Lung (tissue), 16 donors: ENCODE measurements around the gene TAS2R1. TPM values are rescaled to one million over a fixed set of nuclear protein-coding genes. Genes with fewer than 3 reads are reported as not detected.

Experiments used
- ATAC-seq: fragments of 200-7000 bp; cut with Tn5 transposase; one replicate; pipeline ENCODE4 v1.9.1; 2020; ENCODE audit warnings: moderate number of reproducible peaks; ENCODE audit not compliant: insufficient read depth, low FRiP score
- DNase-seq, 3 donors: peaks; one replicate each; pipeline ENCODE4 v3.0.0-alpha.2; 2013 to 2017
- H3K27ac ChIP-seq, 2 donors: one replicate each; pipeline ENCODE4 v1.5.1; 2013; ENCODE audit warnings: mild to moderate bottlenecking in 2 of 2, moderate library complexity in 2 of 2, control low read depth in 1 of 2, inconsistent platforms in 1 of 2, low read depth in 1 of 2, low read length in 1 of 2
- H3K27me3 ChIP-seq, 3 donors: one replicate each; pipeline ENCODE4 v1.5.1; 2013; ENCODE audit warnings: low read length in 2 of 3; ENCODE audit not compliant: control insufficient read depth in 3 of 3, insufficient read depth in 3 of 3
- H3K36me3 ChIP-seq, 4 donors: one replicate each; pipeline ENCODE4 v1.5.1; 2013; ENCODE audit warnings: low read length in 4 of 4, mild to moderate bottlenecking in 1 of 4, moderate library complexity in 1 of 4; ENCODE audit not compliant: control insufficient read depth in 4 of 4, insufficient read depth in 4 of 4
- H3K4me1 ChIP-seq, 5 donors: one replicate each; pipeline ENCODE4 v1.5.1; 2013; ENCODE audit warnings: low read length in 5 of 5, mild to moderate bottlenecking in 2 of 5, moderate library complexity in 1 of 5; ENCODE audit not compliant: control insufficient read depth in 5 of 5, insufficient read depth in 5 of 5
- H3K4me3 ChIP-seq: one replicate; pipeline ENCODE4 v1.5.1; 2013; ENCODE audit warnings: mild to moderate bottlenecking, control low read depth, moderate library complexity
- H3K9ac ChIP-seq, 2 donors: one replicate each; pipeline ENCODE4 v1.5.1; 2013; ENCODE audit warnings: low read length in 2 of 2, control low read depth in 1 of 2; ENCODE audit not compliant: insufficient read depth in 1 of 2
- H3K9me3 ChIP-seq, 4 donors: one replicate each; pipeline ENCODE4 v1.5.1; 2013; ENCODE audit warnings: low read length in 3 of 4, mild to moderate bottlenecking in 1 of 4, moderate library complexity in 1 of 4; ENCODE audit not compliant: control insufficient read depth in 4 of 4, insufficient read depth in 3 of 4
- CTCF ChIP-seq: IDR thresholded peaks from 2 replicates; pipeline ENCODE4 v1.5.1; 2012; ENCODE audit warnings: mild to moderate bottlenecking; ENCODE audit errors: control extremely low read depth, extremely low read depth
- WGBS, 2 donors: extraction: QIAGEN DNeasy Blood & Tissue Kit; methylation state at CpG; one replicate each; pipeline ENCODE4 v1.1.7; 2013; 5-methylcytosine and 5-hydroxymethylcytosine counted together
- long read RNA-seq, 5 donors: transcript quantifications; one replicate each; lab custom pipeline, GENCODE V29; 2026
- polyA plus RNA-seq, 2 donors: library from polyadenylated mRNA; stranded (reverse); fragments of 200-250 nt; gene quantifications; one replicate each; pipeline ENCODE4 v1.2.1, GENCODE V29; 2013
- total RNA-seq, 2 donors: library from RNA; depleted of rRNA in 1 of 2; stranded (reverse); fragments of >200 nt in 1 of 2; gene quantifications; one replicate each; pipeline ENCODE4 v1.2.1, GENCODE V29; 2014 to 2021
- donor health status: control.
- donor health status: control.
- donor health status: Bipolar disorder and iron deficiency.
- donor health status: healthy.
- donor health status: DM: yes; HTN: yes; CAD: no.

The TAS2R1 gene
- total RNA-seq (under 1 TPM in 1 of 2 donors, not detected in 1; 0.85 TPM), polyA plus RNA-seq (not detected)
- long read RNA-seq, donor 1 = 0 reads
- long read RNA-seq, donor 2 = 0 reads
- long read RNA-seq, donor 3 = 0 reads
- long read RNA-seq, donor 4 = 0 reads
- long read RNA-seq, donor 5 = 0 reads

GRCh38 chr5:9630251-9630650, at the start of gene TAS2R1:
Gene TAS2R1 (minus strand): TSS chr5:9630351. CDS start chr5:9630032, 319 bp downstream.
- no peaks in the 10 kb centered on the region for H3K4me1 ChIP-seq
- H3K36me3 ChIP-seq = no peaks in the 10 kb centered on the region
- H3K27ac ChIP-seq = no peak within 1 kb of the TSS
- H3K27me3 ChIP-seq = peaks cover 0 to 3% (median 0%) of the 10 kb centered on the region in 3 donors
- H3K9me3 ChIP-seq = peaks cover 0 to 8% (median 0%) of the 10 kb centered on the region in 4 donors
- no peak within 1 kb of the TSS for H3K9ac ChIP-seq
- WGBS, 2 donors = 87 to 88% methylated on average over 1 of the region's 1 CpG
- no peak within 1 kb of the TSS for H3K4me3 ChIP-seq
- no peak for ATAC-seq
- no peak for DNase-seq
- TF ChIP-seq CTCF = no peak

- H3K9ac ChIP-seq = no peak overlapping the region
- H3K9me3 ChIP-seq = peaks cover 0 to 4% (median 0%) of the 10 kb centered on the region in 4 donors
- no peaks in the 10 kb centered on the region for H3K27me3 ChIP-seq
- TF ChIP-seq CTCF = no peak
- H3K27ac ChIP-seq = no peak overlapping the region
- H3K36me3 ChIP-seq = no peaks in the 10 kb centered on the region
- WGBS, 2 donors = 0% methylated on average over 1 of the region's 1 CpG
- ATAC-seq (no peak), DNase-seq (no peak)
- no peaks in the 10 kb centered on the region for H3K4me1 ChIP-seq
- H3K4me3 ChIP-seq = no peak overlapping the region
These were observed 40.2 kb upstream of the TAS2R1 start for GRCh38 chr5:9670371-9670770.

GRCh38 chr5:9667906-9668305, 37.8 kb upstream of the TAS2R1 start:
- DNase-seq (no peak), ATAC-seq (no peak)
- no peaks in the 10 kb centered on the region for H3K4me1 ChIP-seq
- no peak for TF ChIP-seq CTCF
- H3K36me3 ChIP-seq = no peaks in the 10 kb centered on the region
- 69 to 81% methylated on average over 2 of the region's 2 CpGs for WGBS, 2 donors
- peaks cover 0 to 4% (median under 1%) of the 10 kb centered on the region in 4 donors for H3K9me3 ChIP-seq
- H3K27me3 ChIP-seq = no peaks in the 10 kb centered on the region
- no peak overlapping the region for H3K4me3 ChIP-seq
- no peak overlapping the region for H3K9ac ChIP-seq
- no peak overlapping the region for H3K27ac ChIP-seq

- Histone ChIP-seq H3K9ac (no peak overlapping the region), H3K4me3 (no peak overlapping the region), H3K27ac (no peak overlapping the region), H3K4me1 (no peaks in the 10 kb centered on the region), H3K27me3 (no peaks in the 10 kb centered on the region), H3K9me3 (peaks cover 0 to 2% (median 0%) of the 10 kb centered on the region in 4 donors), H3K36me3 (no peaks in the 10 kb centered on the region)
- no peak for TF ChIP-seq CTCF
- no peak for ATAC-seq
- 80 to 89% methylated on average over 6 of the region's 6 CpGs for WGBS, 2 donors
- no peak for DNase-seq
These were observed 33.7 kb upstream of the TAS2R1 start for GRCh38 chr5:9663891-9664290.
